DMS79 (cell line): ENCODE data around the gene CHGA.

ENCODE experiments used
- DNase-seq: peaks from one replicate; lab custom pipeline; 2025; lab: John Stamatoyannopoulos, UW

The CHGA gene

DNA sequence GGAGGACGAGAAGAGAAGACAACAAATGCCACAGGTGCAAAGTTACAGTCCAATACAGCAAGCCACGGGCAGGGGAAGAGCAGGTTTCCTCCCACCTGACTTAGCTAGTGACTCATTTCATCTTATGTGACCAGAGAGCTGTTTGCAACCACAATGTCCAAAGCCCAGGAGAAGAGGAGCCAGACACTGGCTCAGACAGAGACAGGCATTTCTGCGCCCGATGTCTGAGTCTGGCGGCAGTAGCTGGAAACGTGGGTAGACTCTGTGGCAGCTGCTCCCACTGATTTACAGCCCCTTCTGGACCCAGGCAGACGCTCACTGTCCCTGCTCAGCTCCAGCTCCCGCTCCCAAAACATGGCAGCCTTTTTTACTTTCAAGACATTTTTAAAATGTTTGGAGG is 60.0 kb downstream of the CHGA start:
- DNase-seq: no peak

DNA sequence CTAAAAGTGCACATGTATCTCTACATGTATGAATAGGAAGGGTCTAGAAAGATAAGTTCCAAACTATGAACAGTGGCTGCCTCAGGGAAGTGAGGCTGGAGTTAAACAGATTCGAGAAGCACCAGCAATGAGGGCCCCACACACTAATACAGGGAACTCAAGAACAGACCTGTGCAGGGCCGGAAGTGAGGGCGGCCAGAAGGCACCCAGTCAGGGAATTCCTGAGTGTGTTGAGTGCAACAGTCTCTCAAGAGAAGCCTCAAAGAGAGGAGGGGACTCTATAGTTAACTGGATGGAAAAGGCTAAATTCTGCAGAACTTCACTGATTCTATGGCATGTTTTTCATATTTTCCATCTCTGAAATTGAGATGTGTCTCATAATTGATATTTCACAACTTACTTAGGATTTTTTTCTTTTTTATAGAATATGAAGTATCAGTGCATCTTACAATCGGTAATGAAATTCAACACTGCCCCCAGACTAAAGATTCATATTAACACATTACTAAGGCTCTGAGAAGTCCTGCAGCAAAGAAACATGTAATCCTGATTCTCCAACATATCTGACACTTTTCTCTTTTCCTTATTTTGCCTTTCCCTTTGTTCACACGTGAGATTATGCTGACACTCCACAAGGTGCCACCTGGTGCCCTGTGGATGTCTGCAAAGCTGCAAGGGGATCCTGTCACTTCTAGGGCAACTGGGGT is 61.3 kb downstream of the CHGA start:
- DNase-seq: no peak
